Mesenchymal stem cell (in vitro differentiated cells and primary cell): Measurements from ENCODE around the gene SIGLEC15.

Experiments
- DNase-seq: peaks from one replicate; pipeline ENCODE4 v3.0.0-alpha.2; 2013
- H2AFZ ChIP-seq: one replicate; pipeline ENCODE4 v1.6.1; 2013; ENCODE audit warnings: low read depth, mild to moderate bottlenecking, control low read depth, inconsistent platforms, low read length, moderate library complexity
- H2AK5ac ChIP-seq: 2 replicates; pipeline ENCODE4 v1.6.1; 2013; ENCODE audit warnings: low read length, moderate library complexity, mild to moderate bottlenecking, inconsistent platforms; ENCODE audit not compliant: severe bottlenecking
- H2BK120ac ChIP-seq: one replicate; pipeline ENCODE4 v1.6.1; 2013; ENCODE audit warnings: low read depth, mild to moderate bottlenecking, inconsistent platforms, low read length, moderate library complexity
- H2BK12ac ChIP-seq, 2 experiments: one replicate each; pipeline ENCODE4 v1.6.1; 2013; ENCODE audit warnings: inconsistent platforms in 2 of 2, low read length in 2 of 2, mild to moderate bottlenecking in 2 of 2, moderate library complexity in 2 of 2, control low read depth in 1 of 2
- H2BK15ac ChIP-seq: one replicate; pipeline ENCODE4 v1.6.1; 2013; ENCODE audit warnings: mild to moderate bottlenecking, low read depth, inconsistent platforms; ENCODE audit not compliant: poor library complexity, severe bottlenecking
- H2BK5ac ChIP-seq: 2 replicates; pipeline ENCODE4 v1.6.1; 2013; ENCODE audit warnings: low read depth, mild to moderate bottlenecking, low read length, control low read depth, inconsistent platforms; ENCODE audit not compliant: poor library complexity, severe bottlenecking
- H3K14ac ChIP-seq, 2 experiments: one replicate each; pipeline ENCODE4 v1.6.1; 2013; ENCODE audit warnings: inconsistent platforms in 2 of 2, low read length in 2 of 2, control low read depth in 1 of 2, mild to moderate bottlenecking in 1 of 2, moderate library complexity in 1 of 2
- H3K18ac ChIP-seq, 2 experiments: one replicate each; pipeline ENCODE4 v1.6.1; 2013; ENCODE audit warnings: inconsistent platforms in 2 of 2, low read length in 2 of 2, control low read depth in 1 of 2, low read depth in 1 of 2, mild to moderate bottlenecking in 1 of 2
- H3K23ac ChIP-seq, 2 experiments: one replicate each; pipeline ENCODE4 v1.6.1; 2013; ENCODE audit warnings: inconsistent platforms in 2 of 2, low read length in 2 of 2, mild to moderate bottlenecking in 2 of 2, moderate library complexity in 2 of 2, control low read depth in 1 of 2
- H3K27ac ChIP-seq: 2 replicates; pipeline ENCODE4 v1.5.1; 2013; ENCODE audit warnings: mild to moderate bottlenecking, moderate library complexity, low read length, control low read depth, inconsistent platforms; ENCODE audit not compliant: poor library complexity, severe bottlenecking
- H3K27me3 ChIP-seq, 2 experiments: 2 replicates each; pipeline versions ENCODE4 v1.6.1 to v1.7.0; 2013; ENCODE audit warnings: low read length in 2 of 2, mild to moderate bottlenecking in 2 of 2, moderate library complexity in 2 of 2, control low read depth in 1 of 2, inconsistent platforms in 1 of 2; ENCODE audit not compliant: control insufficient read depth in 1 of 2, insufficient read depth in 1 of 2
- H3K36me3 ChIP-seq, 2 experiments: 2 replicates each; pipeline versions ENCODE4 v1.6.1 to v1.7.0; 2013; ENCODE audit warnings: low read length in 2 of 2, control low read depth in 1 of 2, inconsistent platforms in 1 of 2, low read depth in 1 of 2, mild to moderate bottlenecking in 1 of 2; ENCODE audit not compliant: insufficient read depth in 2 of 2, control insufficient read depth in 1 of 2
- H3K4ac ChIP-seq, 2 experiments: one replicate each; pipeline ENCODE4 v1.6.1; 2013; ENCODE audit warnings: inconsistent platforms in 2 of 2, low read length in 2 of 2, mild to moderate bottlenecking in 2 of 2, moderate library complexity in 2 of 2, control low read depth in 1 of 2, low read depth in 1 of 2
- H3K4me1 ChIP-seq: 2 replicates; pipeline ENCODE4 v1.6.1; 2013; ENCODE audit warnings: low read depth, low read length, control low read depth; ENCODE audit not compliant: control insufficient read depth, insufficient read depth
- H3K4me2 ChIP-seq: 2 replicates; pipeline ENCODE4 v1.6.1; 2013; ENCODE audit warnings: low read length, mild to moderate bottlenecking, inconsistent platforms; ENCODE audit not compliant: poor library complexity, severe bottlenecking
- H3K4me3 ChIP-seq, 2 experiments: 2 replicates each; pipeline versions ENCODE4 v1.5.1 to v1.7.0; 2013; ENCODE audit warnings: low read length in 2 of 2, mild to moderate bottlenecking in 2 of 2, control low read depth in 1 of 2, low read depth in 1 of 2; ENCODE audit not compliant: insufficient read depth in 1 of 2
- H3K79me1 ChIP-seq: replicated peaks from 2 replicates; pipeline ENCODE4 v1.6.1; 2013; ENCODE audit warnings: mild to moderate bottlenecking, control low read depth, low read length, inconsistent platforms; ENCODE audit not compliant: poor library complexity, severe bottlenecking
- H3K9ac ChIP-seq: 2 replicates; pipeline ENCODE4 v1.7.0; 2013; ENCODE audit warnings: mild to moderate bottlenecking, low read length, moderate library complexity
- H3K9me3 ChIP-seq: 2 replicates; pipeline ENCODE4 v1.7.0; 2013; ENCODE audit warnings: mild to moderate bottlenecking, low read length; ENCODE audit not compliant: control insufficient read depth
- H4K8ac ChIP-seq: one replicate; pipeline ENCODE4 v1.6.1; 2013; ENCODE audit warnings: inconsistent platforms, mild to moderate bottlenecking, low read length, moderate library complexity
- H4K91ac ChIP-seq: one replicate; pipeline ENCODE4 v1.6.1; 2013; ENCODE audit warnings: mild to moderate bottlenecking, low read length, inconsistent platforms
- WGBS: methylation state at CpG from one replicate; pipeline ENCODE4 v1.1.7; 2013; ENCODE audit warnings: mixed read lengths; 5-methylcytosine and 5-hydroxymethylcytosine counted together

SIGLEC15 gene

GRCh38 chr18:45820106-45820745 is 5.2 kb upstream of the SIGLEC15 start:
- H3K4me2 ChIP-seq = no peak overlapping the region
- peaks cover 8% of the 10 kb centered on the region for H3K9me3 ChIP-seq
- H4K8ac ChIP-seq = no peak overlapping the region
- peaks cover 5% of the 10 kb centered on the region for H3K79me1 ChIP-seq
- H4K91ac ChIP-seq = peak overlapping the region; percentile 35
- no peak overlapping the region for H3K9ac ChIP-seq
- H2BK5ac ChIP-seq = no peak overlapping the region
- DNase-seq = no peak
- peak overlapping the region in 1 of 2 experiments; percentile 8 for H2BK12ac ChIP-seq
- peak overlapping the region in 1 of 2 experiments; percentile 36 for H3K14ac ChIP-seq
- peak overlapping the region; percentile 26 for H2AK5ac ChIP-seq
- no peak overlapping the region for H3K27ac ChIP-seq
- no peak overlapping the region for H2BK15ac ChIP-seq
- WGBS = 71% methylated on average over 3 of the region's 3 CpGs
- peak overlapping the region in 1 of 2 experiments; percentile 25 for H3K4ac ChIP-seq
- H3K23ac ChIP-seq = no peak overlapping the region
- H3K4me3 ChIP-seq = peak overlapping the region in 1 of 2 experiments; percentile 2
- peaks cover 6% of the 10 kb centered on the region for H3K4me1 ChIP-seq
- no peaks in the 10 kb centered on the region for H3K36me3 ChIP-seq
- no peaks in the 10 kb centered on the region for H3K27me3 ChIP-seq
- no peak overlapping the region for H2BK120ac ChIP-seq
- H2AFZ ChIP-seq = no peak overlapping the region
- H3K18ac ChIP-seq = no peak overlapping the region

GRCh38 chr18:45821026-45821425 is 4.4 kb upstream of the SIGLEC15 start:
- Histone ChIP-seq H2BK12ac (no peak overlapping the region), H3K4me3 (no peak overlapping the region), H3K4me1 (peaks cover 13% of the 10 kb centered on the region), H3K79me1 (peaks cover 7% of the 10 kb centered on the region), H3K27me3 (no peaks in the 10 kb centered on the region), H3K27ac (no peak overlapping the region), H3K14ac (no peak overlapping the region), H3K23ac (no peak overlapping the region), H4K8ac (no peak overlapping the region), H3K4me2 (no peak overlapping the region), H3K18ac (no peak overlapping the region), H4K91ac (no peak overlapping the region), H3K4ac (no peak overlapping the region), H3K36me3 (no peaks in the 10 kb centered on the region), H2BK5ac (no peak overlapping the region), H2BK120ac (no peak overlapping the region), H3K9me3 (peaks cover 8% of the 10 kb centered on the region), H2AFZ (no peak overlapping the region), H2BK15ac (no peak overlapping the region), H2AK5ac (no peak overlapping the region), H3K9ac (no peak overlapping the region)
- no peak for DNase-seq
- 56% methylated on average over 2 of the region's 2 CpGs for WGBS

GRCh38 chr18:45821711-45822110 is 3.8 kb upstream of the SIGLEC15 start:
- Histone ChIP-seq H3K9ac (no peak overlapping the region), H3K27me3 (no peaks in the 10 kb centered on the region), H3K14ac (no peak overlapping the region), H2BK15ac (no peak overlapping the region), H4K8ac (no peak overlapping the region), H3K9me3 (peaks cover 4% of the 10 kb centered on the region), H3K79me1 (peaks cover 7% of the 10 kb centered on the region), H2AFZ (no peak overlapping the region), H3K27ac (no peak overlapping the region), H3K4me3 (no peak overlapping the region), H2BK120ac (no peak overlapping the region), H4K91ac (no peak overlapping the region), H3K4me2 (no peak overlapping the region), H3K36me3 (no peaks in the 10 kb centered on the region), H3K18ac (no peak overlapping the region), H2BK12ac (no peak overlapping the region), H2AK5ac (no peak overlapping the region), H3K4ac (no peak overlapping the region), H3K4me1 (peaks cover 19% of the 10 kb centered on the region), H3K23ac (no peak overlapping the region), H2BK5ac (no peak overlapping the region)
- DNase-seq = no peak
- 100% methylated on average over 1 of the region's 1 CpG for WGBS

GRCh38 chr18:45826084-45826483 is 609 bp downstream of the SIGLEC15 start:
- Histone ChIP-seq H3K36me3 (no peaks in the 10 kb centered on the region), H2BK12ac (peak overlapping the region; percentile 71 to 80), H2BK15ac (no peak overlapping the region), H2AK5ac (peak overlapping the region; percentile 87), H2BK5ac (peak overlapping the region; percentile 76), H3K27me3 (no peaks in the 10 kb centered on the region), H3K14ac (peak overlapping the region in 1 of 2 experiments; percentile 61), H4K91ac (peak overlapping the region; percentile 83), H4K8ac (no peak overlapping the region), H3K79me1 (peaks cover 10% of the 10 kb centered on the region), H3K18ac (peak overlapping the region; percentile 66 to 84), H2BK120ac (peak overlapping the region; percentile 88), H3K4ac (peak overlapping the region in 1 of 2 experiments; percentile 93), H3K27ac (peak overlapping the region; percentile 95), H3K4me2 (peak overlapping the region; percentile 39), H3K23ac (no peak overlapping the region), H3K4me1 (peaks cover 48% of the 10 kb centered on the region), H3K4me3 (no peak overlapping the region), H2AFZ (no peak overlapping the region), H3K9ac (no peak overlapping the region), H3K9me3 (peaks cover 4% of the 10 kb centered on the region)
- no peak for DNase-seq
- WGBS = 90% methylated on average over 4 of the region's 4 CpGs
